Measurements from ENCODE around the gene RGCC. TPM values are rescaled to one million over a fixed set of nuclear protein-coding genes. Genes with fewer than 3 reads are reported as not detected.

Gene RGCC
- total RNA-seq, 1 experiment from 2014 or later: 2.6 TPM

DNA sequence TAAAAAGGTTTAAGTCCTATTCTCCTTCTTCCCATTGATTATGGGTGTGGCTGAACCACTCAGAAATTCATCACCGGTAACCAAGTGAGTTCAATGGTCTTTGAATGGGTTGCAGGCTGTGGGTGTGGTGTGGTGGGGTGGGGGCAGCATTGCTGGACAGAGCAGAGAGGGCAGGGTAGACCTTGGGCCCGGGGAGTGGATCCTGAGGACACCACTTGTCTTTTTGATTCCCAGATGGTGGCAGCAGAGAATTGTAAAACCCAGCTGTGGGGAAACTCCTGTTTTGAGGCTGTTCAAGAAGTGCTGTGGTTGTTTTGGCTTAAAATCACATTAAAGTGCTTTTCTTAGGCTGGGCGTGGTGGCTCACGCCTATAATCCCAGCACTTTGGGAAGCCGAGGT is 45.8 kb upstream of the RGCC start:
- no peak overlapping the region for H3K4me2 ChIP-seq (ENCODE audit: low read length)
- no peaks in the 10 kb centered on the region for H3K9me2 ChIP-seq (replicated peaks; ENCODE audit: low read length)
- no peaks in the 10 kb centered on the region for H3K9me3 ChIP-seq (ENCODE audit: low read length)
- H3K27me3 ChIP-seq (ENCODE audit: low read length): no peaks in the 10 kb centered on the region
- no peak for TF ChIP-seq EZH2 (IDR thresholded peaks at IDR 0.05; ENCODE audit: low read length, unreplicated experiment)
- TF ChIP-seq EZH2phosphoT487 (IDR thresholded peaks at IDR 0.05; ENCODE audit: borderline replicate concordance, low read length): no peak
- TF ChIP-seq, protein P1, sequence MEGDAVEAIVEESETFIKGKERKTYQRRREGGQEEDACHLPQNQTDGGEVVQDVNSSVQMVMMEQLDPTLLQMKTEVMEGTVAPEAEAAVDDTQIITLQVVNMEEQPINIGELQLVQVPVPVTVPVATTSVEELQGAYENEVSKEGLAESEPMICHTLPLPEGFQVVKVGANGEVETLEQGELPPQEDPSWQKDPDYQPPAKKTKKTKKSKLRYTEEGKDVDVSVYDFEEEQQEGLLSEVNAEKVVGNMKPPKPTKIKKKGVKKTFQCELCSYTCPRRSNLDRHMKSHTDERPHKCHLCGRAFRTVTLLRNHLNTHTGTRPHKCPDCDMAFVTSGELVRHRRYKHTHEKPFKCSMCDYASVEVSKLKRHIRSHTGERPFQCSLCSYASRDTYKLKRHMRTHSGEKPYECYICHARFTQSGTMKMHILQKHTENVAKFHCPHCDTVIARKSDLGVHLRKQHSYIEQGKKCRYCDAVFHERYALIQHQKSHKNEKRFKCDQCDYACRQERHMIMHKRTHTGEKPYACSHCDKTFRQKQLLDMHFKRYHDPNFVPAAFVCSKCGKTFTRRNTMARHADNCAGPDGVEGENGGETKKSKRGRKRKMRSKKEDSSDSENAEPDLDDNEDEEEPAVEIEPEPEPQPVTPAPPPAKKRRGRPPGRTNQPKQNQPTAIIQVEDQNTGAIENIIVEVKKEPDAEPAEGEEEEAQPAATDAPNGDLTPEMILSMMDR (conservative IDR thresholded peaks at IDR 0.05; ENCODE audit: low read depth, low read length): peak; percentile 60
- ATAC-seq (peak; percentile 89), DNase-seq (peak; percentile 58)
- no peak overlapping the region for H3K27ac ChIP-seq (ENCODE audit: low read length)
- H3K9ac ChIP-seq (ENCODE audit: low read length): no peak overlapping the region
- ChIA-PET POLR2A (ENCODE audit: unreplicated experiment) (no interaction called here), CTCF (interaction anchor here (0.7 to 1.4 kb wide), 2 partner anchors 241 to 319 kb away, joined by 4 to 13 read pairs; no protein-coding TSS in a partner anchor)
- no peaks in the 10 kb centered on the region for H3K36me3 ChIP-seq (ENCODE audit: low read depth, low read length)
- no peaks in the 10 kb centered on the region for H4K20me1 ChIP-seq (ENCODE audit: low read length)
- H3K79me2 ChIP-seq (ENCODE audit: low read length): no peaks in the 10 kb centered on the region
- H3K4me3 ChIP-seq (ENCODE audit: low read length): no peak overlapping the region
- 0 out of 2 replicates have a peak overlapping the region, but pooled peaks have one; percentile 26 for H2AFZ ChIP-seq (ENCODE audit: low read length)
- H3F3A ChIP-seq (ENCODE audit: low read length, unreplicated experiment): no peaks in the 10 kb centered on the region
- intact Hi-C loops (cut with micrococcal nuclease): loop anchor here (1.0 to 10.0 kb wide), 3 partner anchors 237 to 703 kb away; no protein-coding TSS in a partner anchor
- H3K4me1 ChIP-seq (ENCODE audit: insufficient read depth, low read length): no peaks in the 10 kb centered on the region
- no TSS peak for BruUV-seq (replicated peaks)

DNA sequence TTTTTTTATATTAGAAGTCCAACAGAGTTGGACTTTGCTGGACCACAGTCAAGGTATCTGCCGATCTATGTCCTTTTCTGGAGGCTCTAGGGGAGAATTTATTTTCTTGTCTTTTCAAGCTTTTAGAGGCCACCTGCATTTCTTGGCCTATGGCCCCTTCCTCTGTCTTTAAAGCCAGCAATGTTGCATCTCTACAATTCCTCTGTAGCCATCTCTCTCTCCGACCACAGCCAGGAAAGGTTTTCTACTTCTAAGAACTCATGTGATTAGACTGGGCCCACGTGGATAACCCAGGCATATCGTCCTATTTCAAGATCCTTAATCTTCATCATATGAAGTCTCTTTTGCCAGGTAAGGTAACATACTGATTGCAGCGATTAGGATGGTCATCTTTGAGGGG is 43.5 kb upstream of the RGCC start:
- no peak overlapping the region for H3K27ac ChIP-seq (ENCODE audit: low read length)
- no peaks in the 10 kb centered on the region for H3K4me1 ChIP-seq (ENCODE audit: insufficient read depth, low read length)
- CTCF ChIA-PET: no interaction called here
- ATAC-seq (no peak), DNase-seq (no peak)
- H3K79me2 ChIP-seq (ENCODE audit: low read length): no peaks in the 10 kb centered on the region
- POLR2A ChIA-PET (ENCODE audit: unreplicated experiment): no interaction called here
- no peak overlapping the region for H3K4me2 ChIP-seq (ENCODE audit: low read length)
- no peaks in the 10 kb centered on the region for H3K36me3 ChIP-seq (ENCODE audit: low read depth, low read length)
- no peaks in the 10 kb centered on the region for H3K9me3 ChIP-seq (ENCODE audit: low read length)
- no peaks in the 10 kb centered on the region for H3K27me3 ChIP-seq (ENCODE audit: low read length)
- no peaks in the 10 kb centered on the region for H3F3A ChIP-seq (ENCODE audit: low read length, unreplicated experiment)
- H3K9ac ChIP-seq (ENCODE audit: low read length): no peak overlapping the region
- no TSS peak for BruUV-seq (replicated peaks)
- TF ChIP-seq EZH2 (IDR thresholded peaks at IDR 0.05; ENCODE audit: low read length, unreplicated experiment) (no peak), EZH2phosphoT487 (IDR thresholded peaks at IDR 0.05; ENCODE audit: borderline replicate concordance, low read length) (no peak)
- TF ChIP-seq, protein P1 (conservative IDR thresholded peaks at IDR 0.05; ENCODE audit: low read depth, low read length): no peak
- no peak overlapping the region for H2AFZ ChIP-seq (ENCODE audit: low read length)
- H3K4me3 ChIP-seq (ENCODE audit: low read length): no peak overlapping the region
- intact Hi-C loops (cut with micrococcal nuclease): loop anchor here (10.0 kb wide), 1 partner anchor 701 kb away; no protein-coding TSS in a partner anchor
- H4K20me1 ChIP-seq (ENCODE audit: low read length): no peaks in the 10 kb centered on the region
- H3K9me2 ChIP-seq (replicated peaks; ENCODE audit: low read length): no peaks in the 10 kb centered on the region

DNA sequence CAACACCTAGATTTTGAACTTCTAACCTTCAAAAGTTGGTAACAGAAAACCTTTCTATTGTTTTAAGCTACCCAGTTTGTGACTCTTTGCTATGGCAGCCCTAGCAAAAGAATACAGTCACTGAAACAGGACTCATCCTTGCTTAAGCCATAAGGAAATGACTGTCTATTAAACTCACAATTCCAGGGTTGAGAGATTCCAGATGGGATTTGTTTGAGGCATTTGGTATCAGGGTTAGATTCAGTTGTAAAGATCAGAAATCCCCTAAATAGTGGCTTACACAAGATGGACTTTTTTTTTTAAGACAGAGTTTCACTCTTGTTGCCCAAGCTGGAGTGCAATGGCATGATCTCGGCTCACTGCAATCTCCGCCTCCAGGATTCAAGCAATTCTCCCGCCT is 41.1 kb upstream of the RGCC start:
- DNase-seq: no peak
- H4K20me1 ChIP-seq (ENCODE audit: low read length): no peaks in the 10 kb centered on the region
- H2AFZ ChIP-seq (ENCODE audit: low read length): no peak overlapping the region
- no TSS peak for BruUV-seq (replicated peaks)
- no peaks in the 10 kb centered on the region for H3K4me1 ChIP-seq (ENCODE audit: insufficient read depth, low read length)
- no peaks in the 10 kb centered on the region for H3K27me3 ChIP-seq (ENCODE audit: low read length)
- H3K36me3 ChIP-seq (ENCODE audit: low read depth, low read length): no peaks in the 10 kb centered on the region
- no peak overlapping the region for H3K4me2 ChIP-seq (ENCODE audit: low read length)
- ChIA-PET CTCF (no interaction called here), POLR2A (ENCODE audit: unreplicated experiment) (no interaction called here)
- intact Hi-C loops (cut with micrococcal nuclease): loop anchor here (10.0 kb wide), 1 partner anchor 699 kb away; no protein-coding TSS in a partner anchor
- H3K9me3 ChIP-seq (ENCODE audit: low read length): no peaks in the 10 kb centered on the region
- no peaks in the 10 kb centered on the region for H3K79me2 ChIP-seq (ENCODE audit: low read length)
- H3K4me3 ChIP-seq (ENCODE audit: low read length): no peak overlapping the region
- H3K27ac ChIP-seq (ENCODE audit: low read length): no peak overlapping the region
- H3K9ac ChIP-seq (ENCODE audit: low read length): no peak overlapping the region
- no peak for TF ChIP-seq EZH2phosphoT487 (IDR thresholded peaks at IDR 0.05; ENCODE audit: borderline replicate concordance, low read length)
- TF ChIP-seq, protein P1 (conservative IDR thresholded peaks at IDR 0.05; ENCODE audit: low read depth, low read length): no peak
- no peak for TF ChIP-seq EZH2 (IDR thresholded peaks at IDR 0.05; ENCODE audit: low read length, unreplicated experiment)
- no peaks in the 10 kb centered on the region for H3K9me2 ChIP-seq (replicated peaks; ENCODE audit: low read length)
- no peaks in the 10 kb centered on the region for H3F3A ChIP-seq (ENCODE audit: low read length, unreplicated experiment)
- ATAC-seq: no peak

Measured in PC-3 (cell line).